HG02870 (cell line): ENCODE data around the gene PRKG1.

ENCODE experiments used
- ATAC-seq: cut with Tn5 transposase; IDR thresholded peaks from one replicate; pipeline ENCODE4 v1.9.1; 2021; ENCODE audit warnings: mild to moderate bottlenecking, moderate library complexity; ENCODE audit not compliant: unreplicated experiment

The PRKG1 gene

GRCh38 chr10:51074238-51075028 lies at the start of gene PRKG1:
TSS of gene PRKG1 (plus strand) at chr10:51074487.
- no peak for ATAC-seq

- no peak for ATAC-seq
These were observed 45.9 kb upstream of the PRKG1 start for GRCh38 chr10:51028420-51028819.

GRCh38 chr10:51029172-51029641 lies 45.1 kb upstream of the PRKG1 start:
- no peak for ATAC-seq

GRCh38 chr10:51030480-51030879 lies 43.8 kb upstream of the PRKG1 start:
- no peak for ATAC-seq

- no peak for ATAC-seq
These were observed 42.3 kb upstream of the PRKG1 start for GRCh38 chr10:51031950-51032349.

- no peak for ATAC-seq
These were observed 39.5 kb upstream of the PRKG1 start for GRCh38 chr10:51034769-51035168.

- no peak for ATAC-seq
These were observed 38.9 kb upstream of the PRKG1 start for GRCh38 chr10:51035344-51035743.

GRCh38 chr10:51045871-51046270 lies 28.4 kb upstream of the PRKG1 start:
- no peak for ATAC-seq

GRCh38 chr10:51046654-51047053 lies 27.6 kb upstream of the PRKG1 start:
- no peak for ATAC-seq

GRCh38 chr10:51047857-51048256 lies 26.4 kb upstream of the PRKG1 start:
- ATAC-seq: no peak

- no peak for ATAC-seq
These were observed 25.5 kb upstream of the PRKG1 start for GRCh38 chr10:51048792-51049191.

- no peak for ATAC-seq
These were observed 22.1 kb upstream of the PRKG1 start for GRCh38 chr10:51052163-51052562.

GRCh38 chr10:51057925-51058324 lies 16.4 kb upstream of the PRKG1 start:
- ATAC-seq: no peak

GRCh38 chr10:51063166-51063565 lies 11.1 kb upstream of the PRKG1 start:
- no peak for ATAC-seq

- ATAC-seq: peak; percentile 48
These were observed 10.4 kb upstream of the PRKG1 start for GRCh38 chr10:51063659-51064535.

- no peak for ATAC-seq
These were observed 8.1 kb upstream of the PRKG1 start for GRCh38 chr10:51066231-51066630.

GRCh38 chr10:51072210-51072609 lies 2.1 kb upstream of the PRKG1 start:
- no peak for ATAC-seq

GRCh38 chr10:51072921-51073434 lies 1.3 kb upstream of the PRKG1 start:
- ATAC-seq: no peak

- no peak for ATAC-seq
These were observed 642 bp upstream of the PRKG1 start for GRCh38 chr10:51073453-51074237.

- ATAC-seq: no peak
These were observed 971 bp downstream of the PRKG1 start for GRCh38 chr10:51075043-51075872.
